K562 (cell line): ENCODE measurements around the gene KAZALD1. TPM values are rescaled to one million over a fixed set of nuclear protein-coding genes. Genes with fewer than 3 reads are reported as not detected.
A peak's percentile ranks its signal among the peaks of the same experiment; 100 is the strongest.

ENCODE experiments used
- BCL6 ChIP-seq: fragments of 250-450 bp; sonication (Bioruptor Pico); IDR thresholded peaks from 2 replicates; pipeline ENCODE4 v1.4.0; 2020
- CCNT2 ChIP-seq: IDR thresholded peaks from 2 replicates; pipeline ENCODE4 v1.6.1; 2011; ENCODE audit warnings: borderline replicate concordance, low read depth, mild to moderate bottlenecking, moderate library complexity, mixed read lengths, low read length; ENCODE audit not compliant: insufficient read length; ENCODE audit errors: extremely low read depth
- CHD2 ChIP-seq: IDR thresholded peaks from 2 replicates; pipeline ENCODE4 v1.6.1; 2011; ENCODE audit warnings: low read depth, low read length
- CTBP1 ChIP-seq: fragments of 450-650 bp; IDR thresholded peaks from 2 replicates; pipeline ENCODE4 v1.6.1; 2016; ENCODE audit warnings: borderline replicate concordance
- EWSR1 ChIP-seq: fragments of 450-650 bp; IDR thresholded peaks from 2 replicates; pipeline ENCODE4 v1.6.1; 2018; ENCODE audit warnings: borderline replicate concordance, mild to moderate bottlenecking, low read depth, moderate library complexity; ENCODE audit not compliant: partially characterized antibody
- FOSL1 ChIP-seq: fragments of 200-800 bp; sonication (Bioruptor generic); conservative IDR thresholded peaks from 2 replicates; pipeline ENCODE4 v1.6.1; 2016; ENCODE audit warnings: missing genetic modification characterization, missing compliant biosample characterization
- FUS ChIP-seq: fragments of 200-400 bp; formaldehyde crosslinking; optimal IDR thresholded peaks from 2 replicates; pipeline ENCODE3; 2017; ENCODE audit warnings: low read depth, low read length
- KLF10 ChIP-seq: fragments of 250-450 bp; sonication (Bioruptor Pico); IDR thresholded peaks from 2 replicates; pipeline ENCODE4 v1.6.1; 2021; ENCODE audit warnings: matching md5 sums
- MECOM ChIP-seq: fragments of 250-450 bp; sonication (Bioruptor Pico); IDR thresholded peaks from 2 replicates; pipeline ENCODE4 v1.8.0; 2022; ENCODE audit warnings: inconsistent platforms
- NELFE ChIP-seq: IDR thresholded peaks from 2 replicates; pipeline ENCODE4 v1.6.1; 2011; ENCODE audit warnings: mild to moderate bottlenecking; ENCODE audit not compliant: insufficient read depth, insufficient read length
- POLR2G ChIP-seq: fragments of 200-400 bp; formaldehyde crosslinking; IDR thresholded peaks from 2 replicates; pipeline ENCODE4 v1.6.1; 2017; ENCODE audit warnings: low read depth, mild to moderate bottlenecking, antibody characterized with exemption, low read length, moderate library complexity
- RCOR1 ChIP-seq, 2 experiments: IDR thresholded peaks; 2 replicates each; pipeline ENCODE4 v1.6.1; 2012; ENCODE audit warnings: low read depth in 2 of 2, low read length in 2 of 2, borderline replicate concordance in 1 of 2, improper control_type of control experiment in 1 of 2
- SIX5 ChIP-seq, 2 experiments: IDR thresholded peaks; 2 replicates each; pipeline ENCODE4 v1.6.1; 2011; ENCODE audit warnings: low read length in 2 of 2, borderline replicate concordance in 1 of 2, low read depth in 1 of 2, mild to moderate bottlenecking in 1 of 2, moderate library complexity in 1 of 2; ENCODE audit not compliant: insufficient read depth in 1 of 2
- TCF3 ChIP-seq: sonication (generic); formaldehyde crosslinking; IDR thresholded peaks from 2 replicates; pipeline ENCODE4 v1.4.0; 2020; ENCODE audit warnings: mild to moderate bottlenecking, missing genetic modification reagents
- YBX1 ChIP-seq: fragments of 450-650 bp; IDR thresholded peaks from 2 replicates; pipeline ENCODE4 v1.7.1; 2016; ENCODE audit warnings: mild to moderate bottlenecking
- ZNF121 ChIP-seq: sonication (generic); formaldehyde crosslinking; conservative IDR thresholded peaks from 2 replicates; pipeline ENCODE4 v1.8.0; 2022; ENCODE audit warnings: missing genetic modification reagents
- ZNF124 ChIP-seq: sonication (generic); formaldehyde crosslinking; IDR thresholded peaks from 2 replicates; pipeline ENCODE4 v1.8.1; 2022; ENCODE audit warnings: missing genetic modification reagents
- polyA plus RNA-seq, 8 experiments: library from polyadenylated mRNA; depleted of rRNA in 4 of 8; stranded (reverse) in 5 of 8; unstranded in 3 of 8; fragments of >200 nt; fragmentation: Nextera tagmentation in 2 of 8; fragmentation: Illumina TruSeq in 1 of 8; extraction: Ambion mirVana in 2 of 8; extraction: Trizol in 1 of 8; gene quantifications; 2 replicates each; pipeline versions ENCODE4 v1.2.1 to v1.2.3, GENCODE V29; 2011 to 2014; ENCODE audit warnings: inconsistent platforms in 1 of 8, missing spikeins in 1 of 8
- total RNA-seq, 7 experiments: library from RNA; depleted of rRNA in 6 of 7; stranded (reverse); fragments of >200 nt in 6 of 7; fragmentation: Illumina TruSeq in 2 of 7; extraction: Trizol in 2 of 7; gene quantifications; 2 replicates each; pipeline versions ENCODE4 v1.2.1 to v1.2.3, GENCODE V29; 2011 to 2021; ENCODE audit warnings: low replicate concordance in 1 of 7
- TF ChIP-seq, protein P1 (sequence below): fragments of 250-450 bp; sonication (Bioruptor Pico); IDR thresholded peaks from 2 replicates; pipeline ENCODE4 v1.8.0; 2021; ENCODE audit warnings: mild to moderate bottlenecking, moderate library complexity
- TF ChIP-seq, protein P2 (sequence below): fragments of 250-450 bp; sonication (Bioruptor Pico); IDR thresholded peaks from 2 replicates; pipeline ENCODE4 v1.5.0; 2021; ENCODE audit warnings: mild to moderate bottlenecking, borderline replicate concordance
- TF ChIP-seq, protein P3 (sequence below), 2 experiments: IDR thresholded peaks in 1 of 2; conservative IDR thresholded peaks in 1 of 2; 2 replicates each; pipeline ENCODE4 v1.6.1; 2016; ENCODE audit warnings: low read depth in 2 of 2, mild to moderate bottlenecking in 1 of 2, missing compliant biosample characterization in 1 of 2, missing genetic modification characterization in 1 of 2, moderate library complexity in 1 of 2
- TF ChIP-seq, protein P4 (sequence below): fragments of 250-450 bp; sonication (Bioruptor Pico); IDR thresholded peaks from 2 replicates; pipeline ENCODE4 v1.5.0; 2021

The KAZALD1 gene
- total and polyA plus RNA-seq, 9 of the 15 experiments (the other 6 are each of a cell fraction or from before 2014, with no cell fraction given) = 0.15 to 10.0 (median 4.9) TPM

DNA sequence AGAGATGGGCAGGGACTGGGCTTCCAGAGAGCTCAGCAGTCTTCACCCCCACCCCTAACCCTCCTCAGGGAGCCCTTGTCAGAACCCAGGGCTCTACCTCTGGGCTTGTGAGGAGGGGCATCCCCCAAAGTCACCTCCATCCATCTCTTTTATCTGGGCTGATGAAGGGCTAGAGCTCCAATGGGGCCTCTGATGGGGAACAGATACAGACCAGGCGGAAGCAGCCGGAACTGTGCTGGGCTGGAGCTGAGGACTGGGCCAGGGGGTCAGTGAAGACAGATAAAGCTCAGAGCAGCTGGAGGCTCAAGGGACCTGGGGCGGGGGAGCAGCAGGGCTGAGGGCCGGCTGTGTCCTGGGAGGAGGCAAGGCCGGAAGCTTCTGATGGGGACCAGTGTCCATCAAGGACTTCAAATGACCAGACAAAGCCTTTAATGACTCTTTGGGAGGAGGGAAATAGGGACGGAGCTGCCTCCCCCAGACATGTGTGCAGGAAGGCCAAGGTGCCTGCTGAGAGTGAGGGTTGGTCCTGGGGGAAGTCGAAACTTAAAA, 10.2 kb downstream of the KAZALD1 start (continued):
- TF ChIP-seq, protein P1, sequence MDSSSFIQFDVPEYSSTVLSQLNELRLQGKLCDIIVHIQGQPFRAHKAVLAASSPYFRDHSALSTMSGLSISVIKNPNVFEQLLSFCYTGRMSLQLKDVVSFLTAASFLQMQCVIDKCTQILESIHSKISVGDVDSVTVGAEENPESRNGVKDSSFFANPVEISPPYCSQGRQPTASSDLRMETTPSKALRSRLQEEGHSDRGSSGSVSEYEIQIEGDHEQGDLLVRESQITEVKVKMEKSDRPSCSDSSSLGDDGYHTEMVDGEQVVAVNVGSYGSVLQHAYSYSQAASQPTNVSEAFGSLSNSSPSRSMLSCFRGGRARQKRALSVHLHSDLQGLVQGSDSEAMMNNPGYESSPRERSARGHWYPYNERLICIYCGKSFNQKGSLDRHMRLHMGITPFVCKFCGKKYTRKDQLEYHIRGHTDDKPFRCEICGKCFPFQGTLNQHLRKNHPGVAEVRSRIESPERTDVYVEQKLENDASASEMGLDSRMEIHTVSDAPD = no peak
- TF ChIP-seq TCF3 = peak; percentile 58
- 0 out of 4 replicates have a peak, but pooled peaks of 1 of the 2 experiments have one; percentile 16 for TF ChIP-seq RCOR1 (IDR thresholded peaks at IDR 0.05; ENCODE audit: borderline replicate concordance in 1 of 2, low read depth in 2 of 2, low read length in 2 of 2)
- no peak for TF ChIP-seq NELFE
- TF ChIP-seq FOSL1 = no peak
- TF ChIP-seq, protein P2, sequence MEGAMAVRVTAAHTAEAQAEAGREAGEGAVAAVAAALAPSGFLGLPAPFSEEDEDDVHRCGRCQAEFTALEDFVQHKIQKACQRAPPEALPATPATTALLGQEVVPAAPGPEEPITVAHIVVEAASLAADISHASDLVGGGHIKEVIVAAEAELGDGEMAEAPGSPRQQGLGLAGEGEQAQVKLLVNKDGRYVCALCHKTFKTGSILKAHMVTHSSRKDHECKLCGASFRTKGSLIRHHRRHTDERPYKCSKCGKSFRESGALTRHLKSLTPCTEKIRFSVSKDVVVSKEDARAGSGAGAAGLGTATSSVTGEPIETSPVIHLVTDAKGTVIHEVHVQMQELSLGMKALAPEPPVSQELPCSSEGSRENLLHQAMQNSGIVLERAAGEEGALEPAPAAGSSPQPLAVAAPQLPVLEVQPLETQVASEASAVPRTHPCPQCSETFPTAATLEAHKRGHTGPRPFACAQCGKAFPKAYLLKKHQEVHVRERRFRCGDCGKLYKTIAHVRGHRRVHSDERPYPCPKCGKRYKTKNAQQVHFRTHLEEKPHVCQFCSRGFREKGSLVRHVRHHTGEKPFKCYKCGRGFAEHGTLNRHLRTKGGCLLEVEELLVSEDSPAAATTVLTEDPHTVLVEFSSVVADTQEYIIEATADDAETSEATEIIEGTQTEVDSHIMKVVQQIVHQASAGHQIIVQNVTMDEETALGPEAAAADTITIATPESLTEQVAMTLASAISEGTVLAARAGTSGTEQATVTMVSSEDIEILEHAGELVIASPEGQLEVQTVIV = no peak
- no peak for TF ChIP-seq YBX1
- TF ChIP-seq CTBP1 = 0 out of 2 replicates have a peak, but pooled peaks have one; percentile 16
- TF ChIP-seq EWSR1 = no peak
- no peak for TF ChIP-seq POLR2G
- no peak for TF ChIP-seq MECOM (CRISPR knock-in tag)
- no peak for TF ChIP-seq ZNF124 (CRISPR knock-in tag)
- no peak for TF ChIP-seq CHD2
- TF ChIP-seq KLF10 (CRISPR knock-in tag) = no peak
- no peak for TF ChIP-seq CCNT2
- TF ChIP-seq FUS = no peak
- no peak for TF ChIP-seq SIX5 (IDR thresholded peaks at IDR 0.05; ENCODE audit: borderline replicate concordance in 1 of 2, insufficient read depth in 1 of 2, low read depth in 1 of 2, low read length in 2 of 2)
- no peak for TF ChIP-seq ZNF121 (CRISPR knock-in tag)
- no peak for TF ChIP-seq BCL6
- TF ChIP-seq, protein P3, sequence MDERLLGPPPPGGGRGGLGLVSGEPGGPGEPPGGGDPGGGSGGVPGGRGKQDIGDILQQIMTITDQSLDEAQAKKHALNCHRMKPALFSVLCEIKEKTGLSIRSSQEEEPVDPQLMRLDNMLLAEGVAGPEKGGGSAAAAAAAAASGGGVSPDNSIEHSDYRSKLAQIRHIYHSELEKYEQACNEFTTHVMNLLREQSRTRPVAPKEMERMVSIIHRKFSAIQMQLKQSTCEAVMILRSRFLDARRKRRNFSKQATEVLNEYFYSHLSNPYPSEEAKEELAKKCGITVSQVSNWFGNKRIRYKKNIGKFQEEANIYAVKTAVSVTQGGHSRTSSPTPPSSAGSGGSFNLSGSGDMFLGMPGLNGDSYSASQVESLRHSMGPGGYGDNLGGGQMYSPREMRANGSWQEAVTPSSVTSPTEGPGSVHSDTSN (CRISPR knock-in tag; IDR thresholded peaks at IDR 0.05; ENCODE audit: low read depth) = no peak
- TF ChIP-seq, protein P3 (tag; conservative IDR thresholded peaks at IDR 0.05; ENCODE audit: low read depth) = peak; percentile 39
- TF ChIP-seq, protein P4, sequence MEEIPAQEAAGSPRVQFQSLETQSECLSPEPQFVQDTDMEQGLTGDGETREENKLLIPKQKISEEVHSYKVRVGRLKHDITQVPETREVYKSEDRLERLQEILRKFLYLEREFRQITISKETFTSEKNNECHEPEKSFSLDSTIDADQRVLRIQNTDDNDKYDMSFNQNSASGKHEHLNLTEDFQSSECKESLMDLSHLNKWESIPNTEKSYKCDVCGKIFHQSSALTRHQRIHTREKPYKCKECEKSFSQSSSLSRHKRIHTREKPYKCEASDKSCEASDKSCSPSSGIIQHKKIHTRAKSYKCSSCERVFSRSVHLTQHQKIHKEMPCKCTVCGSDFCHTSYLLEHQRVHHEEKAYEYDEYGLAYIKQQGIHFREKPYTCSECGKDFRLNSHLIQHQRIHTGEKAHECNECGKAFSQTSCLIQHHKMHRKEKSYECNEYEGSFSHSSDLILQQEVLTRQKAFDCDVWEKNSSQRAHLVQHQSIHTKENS (CRISPR knock-in tag) = no peak
